T-helper 17 cell (primary cell): ENCODE measurements around the gene TTLL8. TPM values are rescaled to one million over a fixed set of nuclear protein-coding genes. Genes with fewer than 3 reads are reported as not detected.

Experiments
- ATAC-seq: fragments of 150-1000 bp; cut with Tn5 transposase; 2 replicates; pipeline ENCODE4 v1.10.0; 2021; ENCODE audit warnings: mild to moderate bottlenecking, moderate library complexity
- DNase-seq, 3 donors: peaks; one replicate each; pipeline versions ENCODE4 v3.0.0 to v3.0.0-alpha.2; 2020 to 2021
- H3K9me3 ChIP-seq: one replicate; pipeline ENCODE4 v1.7.0; 2013; ENCODE audit warnings: low read length, mild to moderate bottlenecking; ENCODE audit not compliant: control insufficient read depth, poor library complexity, severe bottlenecking
- H3K27ac Mint-ChIP-seq: one replicate; pipeline ENCODE4 v1.8.0; 2022; ENCODE audit warnings: mild to moderate bottlenecking, moderate library complexity, mixed read lengths
- H3K27me3 Mint-ChIP-seq: one replicate; pipeline ENCODE4 v1.8.0; 2022; ENCODE audit warnings: mixed read lengths
- H3K36me3 Mint-ChIP-seq: one replicate; pipeline ENCODE4 v1.8.0; 2022; ENCODE audit warnings: low read depth, mixed read lengths
- H3K4me1 Mint-ChIP-seq: one replicate; pipeline ENCODE4 v1.8.0; 2022; ENCODE audit warnings: mild to moderate bottlenecking, mixed read lengths
- H3K4me3 Mint-ChIP-seq: one replicate; pipeline ENCODE4 v1.8.0; 2022; ENCODE audit warnings: mild to moderate bottlenecking, moderate library complexity, mixed read lengths
- total RNA-seq, 4 donors: library from RNA in 2 of 4; stranded (reverse) in 2 of 4; gene quantifications; one replicate each; pipeline ENCODE4 v1.2.3 and lab custom pipeline; 2022 to 2026

Gene TTLL8
- total RNA-seq, 2 donors from 2014 or later, result not detected

GRCh38 chr22:49972163-49973017, 85.7 kb downstream of the TTLL8 start:
- H3K27ac Mint-ChIP-seq, result no peak overlapping the region
- no peaks in the 10 kb centered on the region for H3K27me3 Mint-ChIP-seq
- H3K9me3 ChIP-seq, result no peaks in the 10 kb centered on the region
- DNase-seq (peak in 1 of 3 donors; percentile 14), ATAC-seq (no peak)
- no peak overlapping the region for H3K4me3 Mint-ChIP-seq
- peaks cover 29% of the 10 kb centered on the region for H3K4me1 Mint-ChIP-seq
- H3K36me3 Mint-ChIP-seq, result no peaks in the 10 kb centered on the region

GRCh38 chr22:49971232-49972162, 86.6 kb downstream of the TTLL8 start:
- peak in 1 of 3 donors; percentile 40 for DNase-seq
- Mint-ChIP-seq H3K27ac (peak overlapping the region; percentile 93), H3K36me3 (no peaks in the 10 kb centered on the region), H3K4me1 (peaks cover 27% of the 10 kb centered on the region), H3K4me3 (peak overlapping the region; percentile 89), H3K27me3 (no peaks in the 10 kb centered on the region)
- peak; percentile 32 for ATAC-seq
- no peaks in the 10 kb centered on the region for H3K9me3 ChIP-seq

DNA sequence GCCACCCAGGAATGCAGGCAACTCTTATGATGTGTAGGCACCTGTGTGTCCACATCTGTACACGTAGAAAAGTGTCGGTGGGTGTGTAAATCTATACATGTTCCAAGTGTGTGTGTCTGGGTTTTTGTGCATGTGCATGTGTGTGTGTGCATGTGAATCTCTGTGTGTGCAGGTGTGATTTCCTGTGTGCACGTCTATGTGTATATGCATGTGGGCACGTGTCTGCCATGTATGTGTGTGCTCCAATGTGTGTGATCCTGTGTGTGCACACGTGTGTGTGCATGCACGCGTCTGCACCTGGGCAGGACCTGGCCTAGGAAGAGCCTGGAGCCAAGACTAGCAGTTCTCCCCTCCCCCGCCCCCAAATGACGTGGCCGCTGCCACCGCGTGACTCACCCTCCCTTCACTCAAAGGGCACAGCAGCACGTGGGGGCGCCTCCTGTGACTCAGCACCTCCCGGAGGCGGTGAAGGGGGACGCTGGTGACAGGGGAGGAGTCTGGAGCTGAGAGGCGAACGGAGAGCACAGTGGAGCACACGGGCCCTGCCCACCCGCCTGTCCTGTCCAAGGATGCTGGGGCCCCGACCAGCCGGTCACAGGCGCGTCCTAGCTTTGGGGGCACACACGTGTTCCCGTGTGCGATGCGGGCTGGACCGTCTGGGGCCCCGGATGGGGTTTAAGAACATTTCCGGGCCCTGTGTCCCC, 87.4 kb downstream of the TTLL8 start:
- H3K36me3 Mint-ChIP-seq, result no peaks in the 10 kb centered on the region
- DNase-seq, result peak; percentile 81 to 93 (median 88)
- peak overlapping the region; percentile 89 for H3K4me3 Mint-ChIP-seq
- no peaks in the 10 kb centered on the region for H3K27me3 Mint-ChIP-seq
- H3K27ac Mint-ChIP-seq, result peak overlapping the region; percentile 93
- peaks cover 26% of the 10 kb centered on the region for H3K4me1 Mint-ChIP-seq
- H3K9me3 ChIP-seq, result no peaks in the 10 kb centered on the region
- ATAC-seq, result peak; percentile 88

DNA sequence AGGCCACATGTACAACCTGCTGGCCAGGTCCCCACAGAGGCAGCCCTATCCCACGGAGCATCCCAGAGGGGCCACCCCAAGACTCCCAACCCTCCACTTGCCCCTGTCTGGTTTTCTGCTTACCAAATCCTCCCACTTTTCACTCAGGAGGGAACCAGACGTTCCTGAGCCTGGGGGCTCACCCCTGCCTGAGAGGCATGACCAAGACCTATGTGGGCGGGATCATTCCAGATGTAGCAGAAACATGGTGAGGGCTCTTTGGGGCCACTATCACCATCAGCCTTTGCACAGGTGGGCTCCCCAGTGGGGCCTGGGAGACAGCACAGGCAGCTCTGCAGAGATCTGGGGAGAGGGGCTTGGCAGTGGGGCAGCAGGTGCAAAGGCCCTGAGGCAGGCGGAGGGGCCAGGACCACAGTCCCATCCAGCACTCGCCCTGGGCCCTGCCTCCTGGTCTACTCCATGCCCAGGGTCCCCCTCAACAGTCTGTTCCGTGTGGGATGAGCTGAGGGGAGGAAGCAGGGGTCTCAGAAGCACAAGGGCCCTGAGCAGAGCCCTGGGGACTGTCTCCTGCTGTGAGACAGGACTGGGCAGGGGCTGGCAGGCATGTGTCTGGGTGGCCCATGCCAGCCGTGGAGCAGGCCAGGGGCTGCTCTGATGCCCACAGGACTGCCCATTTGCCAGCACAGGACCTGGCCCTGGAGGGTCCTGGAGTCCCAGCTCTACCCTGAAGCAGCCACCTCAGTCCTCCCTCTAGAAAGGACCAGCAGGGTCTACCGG, 88.2 kb downstream of the TTLL8 start:
- no peak overlapping the region for H3K4me3 Mint-ChIP-seq
- H3K36me3 Mint-ChIP-seq, result no peaks in the 10 kb centered on the region
- H3K9me3 ChIP-seq, result no peaks in the 10 kb centered on the region
- ATAC-seq (peak; percentile 0), DNase-seq (no peak)
- peaks cover 21% of the 10 kb centered on the region for H3K4me1 Mint-ChIP-seq
- H3K27ac Mint-ChIP-seq, result peak overlapping the region; percentile 93
- H3K27me3 Mint-ChIP-seq, result no peaks in the 10 kb centered on the region

GRCh38 chr22:49968831-49969661, 89.1 kb downstream of the TTLL8 start:
- Mint-ChIP-seq H3K4me1 (peaks cover 23% of the 10 kb centered on the region), H3K27me3 (no peaks in the 10 kb centered on the region), H3K4me3 (no peak overlapping the region), H3K27ac (peak overlapping the region; percentile 93), H3K36me3 (no peaks in the 10 kb centered on the region)
- ATAC-seq, result no peak
- no peaks in the 10 kb centered on the region for H3K9me3 ChIP-seq
- DNase-seq, result peak in 1 of 3 donors; percentile 16

Other genes starting within 250 kb of the TTLL8 start
- gene BRD1, start 230.4 kb downstream of the TTLL8 start, total RNA-seq, result 100 to 1,000 TPM; 127 to 153 TPM
- 10 to 100 TPM; 15.4 to 20.4 TPM for gene ZBED4, start 204.5 kb downstream of the TTLL8 start, total RNA-seq
- 10 to 100 TPM; 13.7 to 15.4 TPM for gene ALG12, start 139.9 kb downstream of the TTLL8 start, total RNA-seq
- gene CRELD2, start 139.7 kb downstream of the TTLL8 start, total RNA-seq, result 10 to 100 TPM; 28.1 to 36.7 TPM
- 100 to 1,000 TPM; 227 to 241 TPM for gene PIM3, start 97.5 kb downstream of the TTLL8 start, total RNA-seq
- not detected for gene IL17REL, start 45.5 kb downstream of the TTLL8 start, total RNA-seq
- 1 to 10 TPM in 1 of 2 donors, under 1 TPM in 1; 0.62 to 1.3 TPM for gene MLC1, start 27.1 kb upstream of the TTLL8 start, total RNA-seq
- not detected for gene MOV10L1, start 31.7 kb upstream of the TTLL8 start, total RNA-seq
- gene PANX2, start 112.4 kb upstream of the TTLL8 start, total RNA-seq, result under 1 TPM in 1 of 2 donors, not detected in 1; 0.29 TPM
- gene TRABD, start 127.6 kb upstream of the TTLL8 start, total RNA-seq, result 100 to 1,000 TPM; 141 to 158 TPM
- 10 to 100 TPM; 27.4 to 29.5 TPM for gene SELENOO, start 142.7 kb upstream of the TTLL8 start, total RNA-seq
- 100 to 1,000 TPM; 110 to 122 TPM for gene TUBGCP6, start 186.7 kb upstream of the TTLL8 start, total RNA-seq
- 100 to 1,000 TPM in 1 of 2 donors, 10 to 100 TPM in 1; 95.5 to 105 TPM for gene HDAC10, start 193.0 kb upstream of the TTLL8 start, total RNA-seq
- 1 to 10 TPM; 1.7 to 1.9 TPM for gene MAPK12, start 203.4 kb upstream of the TTLL8 start, total RNA-seq
- 10 to 100 TPM; 13.2 to 14.4 TPM for gene MAPK11, start 212.1 kb upstream of the TTLL8 start, total RNA-seq
- 1 to 10 TPM; 3.0 to 7.6 TPM for gene PLXNB2, start 249.3 kb upstream of the TTLL8 start, total RNA-seq